Upper lobe of right lung (tissue), 1 donor: ENCODE results near the gene GLIS1. TPM values are rescaled to one million over a fixed set of nuclear protein-coding genes. Genes with fewer than 3 reads are reported as not detected.

Experiments
- ATAC-seq: fragments of 200-7000 bp; cut with Tn5 transposase; one replicate; pipeline ENCODE4 v1.9.1; 2020; ENCODE audit warnings: mild to moderate bottlenecking, moderate library complexity
- DNase-seq: peaks from one replicate; pipeline ENCODE4 v3.0.0-alpha.2; 2020
- H3K27ac ChIP-seq: fragments of 200-600 bp; one replicate; pipeline ENCODE4 v1.8.0; 2022
- H3K27me3 ChIP-seq: fragments of 200-600 bp; one replicate; pipeline ENCODE4 v1.8.0; 2022; ENCODE audit warnings: mild to moderate bottlenecking
- H3K36me3 ChIP-seq: fragments of 200-600 bp; one replicate; pipeline ENCODE4 v1.8.0; 2022
- H3K4me1 ChIP-seq: fragments of 200-600 bp; one replicate; pipeline ENCODE4 v1.8.0; 2022
- H3K4me3 ChIP-seq: fragments of 200-600 bp; one replicate; pipeline ENCODE4 v1.8.0; 2022; ENCODE audit warnings: mild to moderate bottlenecking
- H3K9me3 ChIP-seq: fragments of 200-600 bp; one replicate; pipeline ENCODE4 v1.8.0; 2022
- CTCF ChIP-seq: fragments of 200-600 bp; IDR thresholded peaks from one replicate; pipeline ENCODE4 v1.8.0; 2022; ENCODE audit warnings: antibody characterized with exemption
- intact Hi-C: fragments of 100-400 bp; cut with DNase I; formaldehyde crosslinking; loops from one replicate; pipeline ENCODE4 v1.11.0; 2022
- total RNA-seq: library from RNA; stranded (reverse); fragmentation: NEBNext Ultra II Directional; extraction: Animal tissue kit (Norgen Biotek cat#: 25700); gene quantifications from one replicate; pipeline ENCODE4 v1.2.1, GENCODE V29; 2021
- donor health status: DM: no; HTN: yes; CAD: no; lungs with severe emphysema.

Gene GLIS1
- total RNA-seq, 1 donor from 2014 or later: 0.14 TPM

GRCh38 chr1:53619367-53620060 lies 119.5 kb downstream of the GLIS1 start:
- intact Hi-C loops: no loop called here
- Histone ChIP-seq H3K9me3 (no peaks in the 10 kb centered on the region), H3K27me3 (no peaks in the 10 kb centered on the region), H3K27ac (no peak overlapping the region), H3K4me3 (no peak overlapping the region), H3K4me1 (no peaks in the 10 kb centered on the region), H3K36me3 (no peaks in the 10 kb centered on the region)
- no peak for TF ChIP-seq CTCF
- ATAC-seq (no peak), DNase-seq (peak; percentile 29)

GRCh38 chr1:53618500-53619366 lies 120.2 kb downstream of the GLIS1 start:
- Histone ChIP-seq H3K4me1 (no peaks in the 10 kb centered on the region), H3K36me3 (no peaks in the 10 kb centered on the region), H3K9me3 (no peaks in the 10 kb centered on the region), H3K4me3 (no peak overlapping the region), H3K27ac (no peak overlapping the region), H3K27me3 (no peaks in the 10 kb centered on the region)
- DNase-seq (peak; percentile 34), ATAC-seq (no peak)
- no peak for TF ChIP-seq CTCF
- intact Hi-C loops: no loop called here

- intact Hi-C loops: no loop called here
- ATAC-seq: no peak
- H3K4me1 ChIP-seq: no peaks in the 10 kb centered on the region
These were observed 121.0 kb downstream of the GLIS1 start for GRCh38 chr1:53617851-53618499.

GRCh38 chr1:53617382-53617781 lies 121.6 kb downstream of the GLIS1 start:
- no peaks in the 10 kb centered on the region for H3K4me1 ChIP-seq
- H3K27me3 ChIP-seq: no peaks in the 10 kb centered on the region
- DNase-seq: peak; percentile 16
- H3K27ac ChIP-seq: no peak overlapping the region
- no peaks in the 10 kb centered on the region for H3K36me3 ChIP-seq
- intact Hi-C loops: no loop called here
- TF ChIP-seq CTCF: no peak
- no peaks in the 10 kb centered on the region for H3K9me3 ChIP-seq
- no peak overlapping the region for H3K4me3 ChIP-seq
- ATAC-seq: no peak

More at GRCh38 chr1:53617851-53618499, 121.0 kb downstream of the GLIS1 start:
- Histone ChIP-seq H3K27ac (no peak overlapping the region), H3K9me3 (no peaks in the 10 kb centered on the region), H3K36me3 (no peaks in the 10 kb centered on the region), H3K4me3 (no peak overlapping the region), H3K27me3 (no peaks in the 10 kb centered on the region)
- no peak for TF ChIP-seq CTCF
- DNase-seq: peak; percentile 21

GRCh38 chr1:53616927-53617326 lies 122.0 kb downstream of the GLIS1 start:
- Histone ChIP-seq H3K9me3 (no peaks in the 10 kb centered on the region), H3K27ac (no peak overlapping the region), H3K27me3 (no peaks in the 10 kb centered on the region), H3K4me1 (no peaks in the 10 kb centered on the region), H3K36me3 (no peaks in the 10 kb centered on the region), H3K4me3 (no peak overlapping the region)
- no peak for TF ChIP-seq CTCF
- ATAC-seq (no peak), DNase-seq (peak; percentile 19)
- intact Hi-C loops: no loop called here
